B cell (primary cell): ENCODE measurements around the gene RAD51B. TPM values are rescaled to one million over a fixed set of nuclear protein-coding genes. Genes with fewer than 3 reads are reported as not detected.

Source experiments
- ATAC-seq: fragments of 200-7000 bp; cut with Tn5 transposase; one replicate; pipeline ENCODE4 v1.10.0; 2021; ENCODE audit warnings: low read depth, mild to moderate bottlenecking, moderate number of reproducible peaks, moderate library complexity
- CTCF ChIA-PET: fragments of 350-600 bp; sonication (Branson Sonifier 250); formaldehyde crosslinking; loops from one replicate; lab custom pipeline; 2021; ENCODE audit warnings: antibody characterized with exemption, inconsistent platforms; lab: Charles Lee
- POLR2A ChIA-PET: fragments of 350-600 bp; sonication (Branson Sonifier 250); formaldehyde crosslinking; loops from one replicate; lab custom pipeline; 2021; ENCODE audit warnings: antibody characterized with exemption; lab: Charles Lee
- DNase-seq: peaks from one replicate; pipeline ENCODE4 v3.0.0; 2013
- H2AFZ ChIP-seq: 2 replicates; pipeline ENCODE4 v1.6.1; 2012; ENCODE audit warnings: mild to moderate bottlenecking, low read depth, low read length; ENCODE audit not compliant: insufficient read depth, poor library complexity, severe bottlenecking
- H3K27ac ChIP-seq, 2 donors: 1 replicate in 1 of 2; 2 replicates in 1 of 2; pipeline ENCODE4 v1.5.1; 2012 to 2013; ENCODE audit warnings: low read length in 2 of 2, mild to moderate bottlenecking in 2 of 2, moderate library complexity in 1 of 2
- H3K27me3 ChIP-seq, 4 experiments: fragments of 200-600 bp in 1 of 4; sonication (generic) in 1 of 4; replicated peaks in 1 of 4; 1 replicate in 2 of 4; 2 replicates in 2 of 4; pipeline versions ENCODE4 v1.6.1 to v1.7.0; 2013 to 2016; ENCODE audit warnings: low read length in 3 of 4, mild to moderate bottlenecking in 2 of 4, mixed read lengths in 1 of 4, moderate library complexity in 1 of 4; ENCODE audit not compliant: insufficient read depth in 4 of 4, control insufficient read depth in 3 of 4; ENCODE audit errors: control extremely low read depth in 1 of 4
- H3K36me3 ChIP-seq, 2 experiments: replicated peaks in 1 of 2; 1 replicate in 1 of 2; 2 replicates in 1 of 2; pipeline versions ENCODE4 v1.6.1 to v1.7.1; 2013; ENCODE audit warnings: low read length in 1 of 2; ENCODE audit not compliant: insufficient read depth in 2 of 2, control insufficient read depth in 1 of 2; ENCODE audit errors: control extremely low read depth in 1 of 2, extremely low read depth in 1 of 2
- H3K4me1 ChIP-seq, 2 donors: fragments of 200-600 bp in 1 of 2; sonication (generic) in 1 of 2; 1 replicate in 1 of 2; 2 replicates in 1 of 2; pipeline versions ENCODE4 v1.5.1 to v1.6.1; 2013 to 2017; ENCODE audit warnings: low read length in 2 of 2; ENCODE audit not compliant: control insufficient read depth in 2 of 2, insufficient read depth in 2 of 2
- H3K4me2 ChIP-seq: replicated peaks from 2 replicates; pipeline ENCODE3; 2012; ENCODE audit warnings: mild to moderate bottlenecking, low read depth, low read length; ENCODE audit not compliant: poor library complexity, severe bottlenecking
- H3K4me3 ChIP-seq, 5 experiments: fragments of 200-600 bp in 1 of 5; sonication (generic) in 1 of 5; 1 replicate in 3 of 5; 2 replicates in 2 of 5; pipeline versions ENCODE4 v1.5.1 to v1.7.0; 2011 to 2016; ENCODE audit warnings: low read length in 4 of 5, mild to moderate bottlenecking in 4 of 5, low read depth in 2 of 5, control low read depth in 1 of 5, moderate library complexity in 1 of 5; ENCODE audit not compliant: insufficient read depth in 1 of 5; ENCODE audit errors: control extremely low read depth in 1 of 5, extremely low read depth in 1 of 5
- H3K79me2 ChIP-seq: fragments of 200-600 bp; sonication (generic); one replicate; pipeline ENCODE4 v1.6.0; 2016; ENCODE audit warnings: low read length; ENCODE audit not compliant: control insufficient read depth, insufficient read depth
- H3K9ac ChIP-seq: fragments of 200-600 bp; sonication (generic); 2 replicates; pipeline ENCODE4 v1.6.1; 2017; ENCODE audit warnings: mild to moderate bottlenecking, low read length, moderate library complexity
- H3K9me3 ChIP-seq, 3 donors: one replicate each; pipeline versions ENCODE4 v1.6.1 to v1.7.1; 2013; ENCODE audit warnings: low read length in 2 of 3; ENCODE audit not compliant: control insufficient read depth in 2 of 3, insufficient read depth in 1 of 3; ENCODE audit errors: control extremely low read depth in 1 of 3
- H4K20me1 ChIP-seq: 2 replicates; pipeline ENCODE4 v1.6.0; 2012; ENCODE audit warnings: mild to moderate bottlenecking, low read length; ENCODE audit not compliant: insufficient read depth, control insufficient read depth, poor library complexity, severe bottlenecking
- H3K27ac Mint-ChIP-seq: one replicate; pipeline ENCODE4 v1.8.0; 2021; ENCODE audit warnings: mixed read lengths
- H3K27me3 Mint-ChIP-seq: one replicate; pipeline ENCODE4 v1.8.0; 2021; ENCODE audit warnings: mixed read lengths
- H3K4me1 Mint-ChIP-seq: one replicate; pipeline ENCODE4 v1.8.0; 2021; ENCODE audit warnings: mixed read lengths
- H3K4me3 Mint-ChIP-seq: one replicate; pipeline ENCODE4 v1.8.0; 2021; ENCODE audit warnings: mixed read lengths
- H3K9me3 Mint-ChIP-seq: one replicate; pipeline ENCODE4 v1.8.0; 2022; ENCODE audit warnings: mixed read lengths; ENCODE audit not compliant: insufficient read depth
- CTCF ChIP-seq: fragments of 200-600 bp; IDR thresholded peaks from one replicate; pipeline ENCODE4 v1.8.0; 2022; ENCODE audit warnings: antibody characterized with exemption, mild to moderate bottlenecking
- EZH2 ChIP-seq: IDR thresholded peaks from 2 replicates; pipeline ENCODE4 v1.6.1; 2012; ENCODE audit warnings: borderline replicate concordance, low read depth, mild to moderate bottlenecking, moderate library complexity, low read length; ENCODE audit not compliant: insufficient read depth, poor library complexity, severe bottlenecking
- WGBS: methylation state at CpG from one replicate; pipeline ENCODE4 v1.1.5; 2013; ENCODE audit warnings: missing lambda C conversion rate; ENCODE audit not compliant: insufficient coverage; 5-methylcytosine and 5-hydroxymethylcytosine counted together
- intact Hi-C: fragments of 100-400 bp; cut with micrococcal nuclease; formaldehyde crosslinking; loops from one replicate; pipeline ENCODE4 v1.10.0; 2022
- polyA plus RNA-seq: library from polyadenylated mRNA; depleted of rRNA; stranded (reverse); fragments of >200 nt; gene quantifications from 2 replicates; pipeline ENCODE4 v1.2.3, GENCODE V29; 2012
- total RNA-seq, 2 donors: library from RNA; stranded (reverse); fragments of 120-200 nt in 1 of 2; gene quantifications; 1 replicate in 1 of 2; 2 replicates in 1 of 2; pipeline versions ENCODE4 v1.2.3 to v1.2.4, GENCODE V29; 2013 to 2022

The RAD51B gene
- total and polyA plus RNA-seq, 2 donors (not counting 1 experiment from before 2014, with no cell fraction given): 6.5 to 60.6 TPM

GRCh38 chr14:68241862-68242487 lies 422.4 kb downstream of the RAD51B start:
- H3K4me3 ChIP-seq: no peak overlapping the region
- POLR2A ChIA-PET: no interaction called here
- peaks cover 0 to 4% of the 10 kb centered on the region in 2 donors for H3K4me1 ChIP-seq
- no peak overlapping the region for H3K9ac ChIP-seq
- H3K79me2 ChIP-seq: no peaks in the 10 kb centered on the region
- no peaks in the 10 kb centered on the region for H3K27me3 ChIP-seq
- Mint-ChIP-seq H3K4me1 (peaks cover 13% of the 10 kb centered on the region), H3K27ac (no peak overlapping the region), H3K4me3 (no peak overlapping the region), H3K9me3 (no peaks in the 10 kb centered on the region), H3K27me3 (no peaks in the 10 kb centered on the region)
- CTCF ChIA-PET: interaction anchor here (0.6 to 1.7 kb wide), 9 partner anchors 9 to 606 kb away, joined by 3 to 7 read pairs (median 4); no protein-coding TSS in a partner anchor
- DNase-seq (no peak), ATAC-seq (no peak)
- H3K9me3 ChIP-seq: no peaks in the 10 kb centered on the region
- H2AFZ ChIP-seq: no peak overlapping the region
- H3K4me2 ChIP-seq: no peak overlapping the region
- 100% methylated on average over 2 of the region's 6 CpGs for WGBS
- no peak for TF ChIP-seq EZH2
- no peak for TF ChIP-seq CTCF
- no peak overlapping the region for H3K27ac ChIP-seq
- intact Hi-C loops: no loop called here
- H3K36me3 ChIP-seq: no peaks in the 10 kb centered on the region
- H4K20me1 ChIP-seq: no peaks in the 10 kb centered on the region

GRCh38 chr14:68243450-68244010 lies 424.0 kb downstream of the RAD51B start:
- ChIA-PET POLR2A (no interaction called here), CTCF (interaction anchor here (0.8 to 10.7 kb wide), 6 partner anchors 165 to 601 kb away, joined by 3 to 241 read pairs (median 4); no protein-coding TSS in a partner anchor)
- no peak overlapping the region for H3K4me2 ChIP-seq
- H3K36me3 ChIP-seq: no peaks in the 10 kb centered on the region
- H3K9me3 ChIP-seq: no peaks in the 10 kb centered on the region
- TF ChIP-seq CTCF: no peak
- TF ChIP-seq EZH2: no peak
- H4K20me1 ChIP-seq: no peaks in the 10 kb centered on the region
- no peak for DNase-seq
- Mint-ChIP-seq H3K27me3 (no peaks in the 10 kb centered on the region), H3K4me3 (no peak overlapping the region), H3K27ac (no peak overlapping the region), H3K4me1 (peaks cover 22% of the 10 kb centered on the region), H3K9me3 (no peaks in the 10 kb centered on the region)
- no peak overlapping the region for H2AFZ ChIP-seq
- peaks cover 9 to 17% of the 10 kb centered on the region in 2 donors for H3K4me1 ChIP-seq
- WGBS: no CpG with 5 or more reads among the region's 3 CpGs
- no peak overlapping the region for H3K27ac ChIP-seq
- no peak for ATAC-seq
- no peak overlapping the region for H3K9ac ChIP-seq
- no peak overlapping the region for H3K4me3 ChIP-seq
- intact Hi-C loops: no loop called here
- H3K27me3 ChIP-seq: no peaks in the 10 kb centered on the region
- peaks cover 10% of the 10 kb centered on the region for H3K79me2 ChIP-seq
